B cell (primary cell): Measurements from ENCODE around the gene HOXA9. TPM values are rescaled to one million over a fixed set of nuclear protein-coding genes. Genes with fewer than 3 reads are reported as not detected.

Experiments
- ATAC-seq: fragments of 200-7000 bp; cut with Tn5 transposase; one replicate; pipeline ENCODE4 v1.10.0; 2021; ENCODE audit warnings: low read depth, mild to moderate bottlenecking, moderate number of reproducible peaks, moderate library complexity
- CTCF ChIA-PET: fragments of 350-600 bp; sonication (Branson Sonifier 250); formaldehyde crosslinking; loops from one replicate; lab custom pipeline; 2021; ENCODE audit warnings: antibody characterized with exemption, inconsistent platforms; lab: Charles Lee
- POLR2A ChIA-PET: fragments of 350-600 bp; sonication (Branson Sonifier 250); formaldehyde crosslinking; loops from one replicate; lab custom pipeline; 2021; ENCODE audit warnings: antibody characterized with exemption; lab: Charles Lee
- DNase-seq: peaks from one replicate; pipeline ENCODE4 v3.0.0; 2013
- H2AFZ ChIP-seq: 2 replicates; pipeline ENCODE4 v1.6.1; 2012; ENCODE audit warnings: mild to moderate bottlenecking, low read depth, low read length; ENCODE audit not compliant: insufficient read depth, poor library complexity, severe bottlenecking
- H3K27ac ChIP-seq, 2 donors: 1 replicate in 1 of 2; 2 replicates in 1 of 2; pipeline ENCODE4 v1.5.1; 2012 to 2013; ENCODE audit warnings: low read length in 2 of 2, mild to moderate bottlenecking in 2 of 2, moderate library complexity in 1 of 2
- H3K27me3 ChIP-seq, 4 experiments: fragments of 200-600 bp in 1 of 4; sonication (generic) in 1 of 4; replicated peaks in 1 of 4; 1 replicate in 2 of 4; 2 replicates in 2 of 4; pipeline versions ENCODE4 v1.6.1 to v1.7.0; 2013 to 2016; ENCODE audit warnings: low read length in 3 of 4, mild to moderate bottlenecking in 2 of 4, mixed read lengths in 1 of 4, moderate library complexity in 1 of 4; ENCODE audit not compliant: insufficient read depth in 4 of 4, control insufficient read depth in 3 of 4; ENCODE audit errors: control extremely low read depth in 1 of 4
- H3K36me3 ChIP-seq, 2 experiments: replicated peaks in 1 of 2; 1 replicate in 1 of 2; 2 replicates in 1 of 2; pipeline versions ENCODE4 v1.6.1 to v1.7.1; 2013; ENCODE audit warnings: low read length in 1 of 2; ENCODE audit not compliant: insufficient read depth in 2 of 2, control insufficient read depth in 1 of 2; ENCODE audit errors: control extremely low read depth in 1 of 2, extremely low read depth in 1 of 2
- H3K4me1 ChIP-seq, 2 donors: fragments of 200-600 bp in 1 of 2; sonication (generic) in 1 of 2; 1 replicate in 1 of 2; 2 replicates in 1 of 2; pipeline versions ENCODE4 v1.5.1 to v1.6.1; 2013 to 2017; ENCODE audit warnings: low read length in 2 of 2; ENCODE audit not compliant: control insufficient read depth in 2 of 2, insufficient read depth in 2 of 2
- H3K4me2 ChIP-seq: replicated peaks from 2 replicates; pipeline ENCODE3; 2012; ENCODE audit warnings: mild to moderate bottlenecking, low read depth, low read length; ENCODE audit not compliant: poor library complexity, severe bottlenecking
- H3K4me3 ChIP-seq, 5 experiments: fragments of 200-600 bp in 1 of 5; sonication (generic) in 1 of 5; 1 replicate in 3 of 5; 2 replicates in 2 of 5; pipeline versions ENCODE4 v1.5.1 to v1.7.0; 2011 to 2016; ENCODE audit warnings: low read length in 4 of 5, mild to moderate bottlenecking in 4 of 5, low read depth in 2 of 5, control low read depth in 1 of 5, moderate library complexity in 1 of 5; ENCODE audit not compliant: insufficient read depth in 1 of 5; ENCODE audit errors: control extremely low read depth in 1 of 5, extremely low read depth in 1 of 5
- H3K79me2 ChIP-seq: fragments of 200-600 bp; sonication (generic); one replicate; pipeline ENCODE4 v1.6.0; 2016; ENCODE audit warnings: low read length; ENCODE audit not compliant: control insufficient read depth, insufficient read depth
- H3K9ac ChIP-seq: fragments of 200-600 bp; sonication (generic); 2 replicates; pipeline ENCODE4 v1.6.1; 2017; ENCODE audit warnings: mild to moderate bottlenecking, low read length, moderate library complexity
- H3K9me3 ChIP-seq, 3 donors: one replicate each; pipeline versions ENCODE4 v1.6.1 to v1.7.1; 2013; ENCODE audit warnings: low read length in 2 of 3; ENCODE audit not compliant: control insufficient read depth in 2 of 3, insufficient read depth in 1 of 3; ENCODE audit errors: control extremely low read depth in 1 of 3
- H4K20me1 ChIP-seq: 2 replicates; pipeline ENCODE4 v1.6.0; 2012; ENCODE audit warnings: mild to moderate bottlenecking, low read length; ENCODE audit not compliant: insufficient read depth, control insufficient read depth, poor library complexity, severe bottlenecking
- H3K27ac Mint-ChIP-seq: one replicate; pipeline ENCODE4 v1.8.0; 2021; ENCODE audit warnings: mixed read lengths
- H3K27me3 Mint-ChIP-seq: one replicate; pipeline ENCODE4 v1.8.0; 2021; ENCODE audit warnings: mixed read lengths
- H3K4me1 Mint-ChIP-seq: one replicate; pipeline ENCODE4 v1.8.0; 2021; ENCODE audit warnings: mixed read lengths
- H3K4me3 Mint-ChIP-seq: one replicate; pipeline ENCODE4 v1.8.0; 2021; ENCODE audit warnings: mixed read lengths
- H3K9me3 Mint-ChIP-seq: one replicate; pipeline ENCODE4 v1.8.0; 2022; ENCODE audit warnings: mixed read lengths; ENCODE audit not compliant: insufficient read depth
- CTCF ChIP-seq: fragments of 200-600 bp; IDR thresholded peaks from one replicate; pipeline ENCODE4 v1.8.0; 2022; ENCODE audit warnings: antibody characterized with exemption, mild to moderate bottlenecking
- EZH2 ChIP-seq: IDR thresholded peaks from 2 replicates; pipeline ENCODE4 v1.6.1; 2012; ENCODE audit warnings: borderline replicate concordance, low read depth, mild to moderate bottlenecking, moderate library complexity, low read length; ENCODE audit not compliant: insufficient read depth, poor library complexity, severe bottlenecking
- WGBS: methylation state at CpG from one replicate; pipeline ENCODE4 v1.1.5; 2013; ENCODE audit warnings: missing lambda C conversion rate; ENCODE audit not compliant: insufficient coverage; 5-methylcytosine and 5-hydroxymethylcytosine counted together
- intact Hi-C: fragments of 100-400 bp; cut with micrococcal nuclease; formaldehyde crosslinking; loops from one replicate; pipeline ENCODE4 v1.10.0; 2022
- polyA plus RNA-seq: library from polyadenylated mRNA; depleted of rRNA; stranded (reverse); fragments of >200 nt; gene quantifications from 2 replicates; pipeline ENCODE4 v1.2.3, GENCODE V29; 2012
- total RNA-seq, 2 donors: library from RNA; stranded (reverse); fragments of 120-200 nt in 1 of 2; gene quantifications; 1 replicate in 1 of 2; 2 replicates in 1 of 2; pipeline versions ENCODE4 v1.2.3 to v1.2.4, GENCODE V29; 2013 to 2022

Gene HOXA9
- total and polyA plus RNA-seq, 2 donors (not counting 1 experiment from before 2014, with no cell fraction given): 0.07 TPM; not detected in 1

GRCh38 chr7:27185854-27186667, 20.7 kb upstream of the HOXA9 start:
- no peak for TF ChIP-seq CTCF
- TF ChIP-seq EZH2: no peak
- no peak for ATAC-seq
- Mint-ChIP-seq H3K4me1 (peaks cover 41% of the 10 kb centered on the region), H3K9me3 (no peaks in the 10 kb centered on the region), H3K4me3 (peak overlapping the region; percentile 78), H3K27ac (peak overlapping the region; percentile 77), H3K27me3 (peaks cover 80% of the 10 kb centered on the region)
- CTCF ChIA-PET: interaction anchor here (0.7 to 5.9 kb wide), 7 partner anchors 9 to 834 kb away, joined by 3 to 28 read pairs (median 4); partner anchors contain the start of gene HOXA13
- Histone ChIP-seq H3K36me3 (no peaks in the 10 kb centered on the region), H4K20me1 (no peaks in the 10 kb centered on the region), H3K79me2 (no peaks in the 10 kb centered on the region), H3K4me3 (no peak overlapping the region), H3K27ac (no peak overlapping the region), H3K27me3 (peaks cover 0 to 96% (median 84%) of the 10 kb centered on the region in 4 experiments), H3K9ac (no peak overlapping the region), H2AFZ (no peak overlapping the region), H3K4me2 (peak overlapping the region; percentile 71), H3K9me3 (peaks cover 0 to 72% (median 9%) of the 10 kb centered on the region in 3 donors), H3K4me1 (peaks cover 50 to 73% of the 10 kb centered on the region in 2 donors)
- POLR2A ChIA-PET: no interaction called here
- DNase-seq: peak; percentile 44
- intact Hi-C loops: loop anchor here (2.0 to 5.0 kb wide), 2 partner anchors 19 to 34 kb away; partner anchors contain the start of gene HOXA3
- 12% methylated on average over 19 of the region's 24 CpGs for WGBS
